Ishikawa (cell line): ENCODE measurements around the gene CAMP.

ENCODE experiments used
- EGR1 ChIP-seq: IDR thresholded peaks from 2 replicates; pipeline ENCODE4 v1.6.1; 2012
- EP300 ChIP-seq: IDR thresholded peaks from 2 replicates; pipeline ENCODE4 v1.6.1; 2012; ENCODE audit warnings: borderline replicate concordance
- NFIC ChIP-seq: IDR thresholded peaks from 2 replicates; pipeline ENCODE4 v1.6.1; 2012
- RAD21 ChIP-seq: IDR thresholded peaks from 2 replicates; pipeline ENCODE4 v1.6.1; 2012; ENCODE audit warnings: low read depth
- TF ChIP-seq, protein P1 (sequence below): IDR thresholded peaks from 2 replicates; pipeline ENCODE4 v1.6.1; 2012; ENCODE audit warnings: low read depth, mild to moderate bottlenecking

DNA sequence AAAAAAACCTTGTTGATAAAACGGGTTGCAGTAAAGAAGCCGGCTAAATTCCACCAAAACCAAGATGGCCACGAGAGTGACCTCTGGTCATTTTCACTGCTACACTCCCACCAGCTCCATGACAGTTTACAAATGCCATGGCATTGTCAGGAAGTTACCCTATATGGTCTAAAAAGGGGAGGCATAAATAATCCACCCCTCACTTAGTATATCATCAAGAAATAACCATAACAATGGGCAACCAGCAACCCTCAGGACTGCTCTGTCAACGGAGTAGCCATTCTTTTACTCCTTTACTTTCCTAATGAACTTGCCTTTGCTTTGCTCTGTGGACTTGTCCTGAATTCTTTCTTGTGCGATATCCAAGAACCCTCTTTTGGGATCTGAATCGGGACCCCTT lies 20.7 kb upstream of the CAMP start:
- no peak for TF ChIP-seq EP300
- TF ChIP-seq NFIC: no peak
- no peak for TF ChIP-seq RAD21
- no peak for TF ChIP-seq EGR1
- TF ChIP-seq, protein P1, sequence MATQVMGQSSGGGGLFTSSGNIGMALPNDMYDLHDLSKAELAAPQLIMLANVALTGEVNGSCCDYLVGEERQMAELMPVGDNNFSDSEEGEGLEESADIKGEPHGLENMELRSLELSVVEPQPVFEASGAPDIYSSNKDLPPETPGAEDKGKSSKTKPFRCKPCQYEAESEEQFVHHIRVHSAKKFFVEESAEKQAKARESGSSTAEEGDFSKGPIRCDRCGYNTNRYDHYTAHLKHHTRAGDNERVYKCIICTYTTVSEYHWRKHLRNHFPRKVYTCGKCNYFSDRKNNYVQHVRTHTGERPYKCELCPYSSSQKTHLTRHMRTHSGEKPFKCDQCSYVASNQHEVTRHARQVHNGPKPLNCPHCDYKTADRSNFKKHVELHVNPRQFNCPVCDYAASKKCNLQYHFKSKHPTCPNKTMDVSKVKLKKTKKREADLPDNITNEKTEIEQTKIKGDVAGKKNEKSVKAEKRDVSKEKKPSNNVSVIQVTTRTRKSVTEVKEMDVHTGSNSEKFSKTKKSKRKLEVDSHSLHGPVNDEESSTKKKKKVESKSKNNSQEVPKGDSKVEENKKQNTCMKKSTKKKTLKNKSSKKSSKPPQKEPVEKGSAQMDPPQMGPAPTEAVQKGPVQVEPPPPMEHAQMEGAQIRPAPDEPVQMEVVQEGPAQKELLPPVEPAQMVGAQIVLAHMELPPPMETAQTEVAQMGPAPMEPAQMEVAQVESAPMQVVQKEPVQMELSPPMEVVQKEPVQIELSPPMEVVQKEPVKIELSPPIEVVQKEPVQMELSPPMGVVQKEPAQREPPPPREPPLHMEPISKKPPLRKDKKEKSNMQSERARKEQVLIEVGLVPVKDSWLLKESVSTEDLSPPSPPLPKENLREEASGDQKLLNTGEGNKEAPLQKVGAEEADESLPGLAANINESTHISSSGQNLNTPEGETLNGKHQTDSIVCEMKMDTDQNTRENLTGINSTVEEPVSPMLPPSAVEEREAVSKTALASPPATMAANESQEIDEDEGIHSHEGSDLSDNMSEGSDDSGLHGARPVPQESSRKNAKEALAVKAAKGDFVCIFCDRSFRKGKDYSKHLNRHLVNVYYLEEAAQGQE: no peak
